LNCaP clone FGC (cell line): ENCODE measurements around the gene WNT3A.

Experiments
- DNase-seq: peaks from one replicate; pipeline ENCODE4 v3.0.0-alpha.2; 2011; ENCODE audit warnings: low read depth
- H3K4me3 ChIP-seq: 2 replicates; pipeline ENCODE4 v1.5.1; 2011; ENCODE audit warnings: mild to moderate bottlenecking, low read depth, low read length, control low read depth
- CTCF ChIP-seq: IDR thresholded peaks from 2 replicates; pipeline ENCODE4 v1.5.1; 2012; ENCODE audit warnings: mild to moderate bottlenecking; ENCODE audit not compliant: control insufficient read depth, insufficient read depth; ENCODE audit errors: extremely low read depth

The WNT3A gene

GRCh38 chr1:228060458-228061190 is 53.8 kb downstream of the WNT3A start:
- no peak for TF ChIP-seq CTCF
- no peak overlapping the region for H3K4me3 ChIP-seq
- no peak for DNase-seq

GRCh38 chr1:228061411-228062084 is 54.8 kb downstream of the WNT3A start:
- no peak for DNase-seq
- no peak for TF ChIP-seq CTCF
- H3K4me3 ChIP-seq = no peak overlapping the region

- TF ChIP-seq CTCF = no peak
- no peak overlapping the region for H3K4me3 ChIP-seq
- DNase-seq = no peak
These were observed 55.4 kb downstream of the WNT3A start for GRCh38 chr1:228062085-228062791.

- no peak overlapping the region for H3K4me3 ChIP-seq
- DNase-seq = no peak
- 0 out of 2 replicates have a peak, but pooled peaks have one; percentile 11 for TF ChIP-seq CTCF
These were observed 56.0 kb downstream of the WNT3A start for GRCh38 chr1:228062812-228063211.

GRCh38 chr1:228063251-228064191 is 56.7 kb downstream of the WNT3A start:
- H3K4me3 ChIP-seq = no peak overlapping the region
- no peak for TF ChIP-seq CTCF

GRCh38 chr1:228064296-228064695 is 57.5 kb downstream of the WNT3A start:
- H3K4me3 ChIP-seq = no peak overlapping the region
- TF ChIP-seq CTCF = no peak
- no peak for DNase-seq

More at GRCh38 chr1:228063251-228064191, 56.7 kb downstream of the WNT3A start:
- no peak for DNase-seq
